DND-41 (cell line): ENCODE results near the gene TARS2.

Experiments
- ATAC-seq: fragments of 200-7000 bp; cut with Tn5 transposase; 3 replicates; pipeline ENCODE4 v1.9.1; 2021; ENCODE audit warnings: low read depth; ENCODE audit not compliant: insufficient read depth
- DNase-seq: peaks from one replicate; pipeline ENCODE4 v3.0.0-alpha.2; 2020
- H2AFZ ChIP-seq: 2 replicates; pipeline ENCODE4 v1.6.0; 2012; ENCODE audit warnings: low read depth, low read length
- H3K27ac ChIP-seq: 2 replicates; pipeline ENCODE4 v1.5.1; 2012; ENCODE audit warnings: low read length, inconsistent platforms
- H3K27me3 ChIP-seq: fragments of 200-600 bp; sonication (generic); 2 replicates; pipeline ENCODE4 v1.6.0; 2012; ENCODE audit warnings: low read length, mild to moderate bottlenecking, inconsistent platforms; ENCODE audit not compliant: insufficient read depth, poor library complexity
- H3K36me3 ChIP-seq: 2 replicates; pipeline ENCODE4 v1.5.1; 2012; ENCODE audit warnings: low read length, inconsistent platforms; ENCODE audit not compliant: insufficient read depth
- H3K4me1 ChIP-seq: 2 replicates; pipeline ENCODE4 v1.5.1; 2012; ENCODE audit warnings: mild to moderate bottlenecking, low read length; ENCODE audit not compliant: insufficient read depth
- H3K4me2 ChIP-seq: 2 replicates; pipeline ENCODE4 v1.6.0; 2012; ENCODE audit warnings: mild to moderate bottlenecking, moderate library complexity, low read length, inconsistent platforms; ENCODE audit not compliant: insufficient read depth
- H3K4me3 ChIP-seq, 2 experiments: fragments of 200-600 bp in 1 of 2; shearing (Covaris generic) in 1 of 2; 2 replicates each; pipeline ENCODE4 v1.5.1; 2012 to 2016; ENCODE audit warnings: inconsistent platforms in 2 of 2, low read length in 2 of 2, mild to moderate bottlenecking in 2 of 2, low read depth in 1 of 2, moderate library complexity in 1 of 2
- H3K79me2 ChIP-seq: 2 replicates; pipeline ENCODE4 v1.6.0; 2012; ENCODE audit warnings: low read length, inconsistent platforms; ENCODE audit not compliant: insufficient read depth
- H3K9ac ChIP-seq: 2 replicates; pipeline ENCODE4 v1.6.0; 2012; ENCODE audit warnings: low read depth, mild to moderate bottlenecking, inconsistent platforms, low read length, moderate library complexity
- H3K9me3 ChIP-seq: 2 replicates; pipeline ENCODE4 v1.5.1; 2012; ENCODE audit warnings: low read length, moderate library complexity, mild to moderate bottlenecking, inconsistent platforms; ENCODE audit not compliant: insufficient read depth, severe bottlenecking
- H4K20me1 ChIP-seq: 2 replicates; pipeline ENCODE4 v1.6.0; 2012; ENCODE audit warnings: low read length; ENCODE audit not compliant: insufficient read depth
- CTCF ChIP-seq: IDR thresholded peaks from 2 replicates; pipeline ENCODE4 v1.5.1; 2012; ENCODE audit warnings: borderline replicate concordance, low read length, moderate library complexity, mild to moderate bottlenecking; ENCODE audit not compliant: poor library complexity, severe bottlenecking; ENCODE audit errors: extremely low read depth
- EZH2 ChIP-seq: IDR thresholded peaks from 3 replicates; pipeline ENCODE4 v1.6.1; 2012; ENCODE audit warnings: borderline replicate concordance, low read depth, mild to moderate bottlenecking, moderate library complexity, low read length, inconsistent platforms; ENCODE audit not compliant: severe bottlenecking

The TARS2 gene

GRCh38 chr1:150486966-150487762, at the start of gene TARS2:
Gene TARS2 (plus strand): TSS chr1:150487419. CDS start chr1:150487451, 32 bp downstream.
- peak within 1 kb of the TSS; percentile 70 for H3K9ac ChIP-seq
- no peaks in the 10 kb centered on the region for H3K9me3 ChIP-seq
- H4K20me1 ChIP-seq, result no peaks in the 10 kb centered on the region
- H3K79me2 ChIP-seq, result peaks cover 16% of the 10 kb centered on the region
- DNase-seq (peak; percentile 98), ATAC-seq (peak; percentile 100)
- peaks cover 27% of the 10 kb centered on the region for H3K36me3 ChIP-seq
- peaks cover 15% of the 10 kb centered on the region for H3K4me1 ChIP-seq
- H3K4me2 ChIP-seq, result peak within 1 kb of the TSS; percentile 97
- H2AFZ ChIP-seq, result peak within 1 kb of the TSS; percentile 99
- H3K27ac ChIP-seq, result peak within 1 kb of the TSS; percentile 87
- no peaks in the 10 kb centered on the region for H3K27me3 ChIP-seq
- H3K4me3 ChIP-seq, result peak within 1 kb of the TSS; percentile 71 to 81
- TF ChIP-seq EZH2 (no peak), CTCF (peak; percentile 14)

- Histone ChIP-seq H3K27ac (no peak overlapping the region), H3K4me2 (no peak overlapping the region), H3K79me2 (peaks cover 19% of the 10 kb centered on the region), H3K4me3 (no peak overlapping the region), H3K4me1 (no peaks in the 10 kb centered on the region), H2AFZ (no peak overlapping the region), H3K36me3 (peaks cover 68% of the 10 kb centered on the region), H3K9ac (no peak overlapping the region), H3K9me3 (no peaks in the 10 kb centered on the region), H3K27me3 (no peaks in the 10 kb centered on the region), H4K20me1 (no peaks in the 10 kb centered on the region; the same call in 1 of the 2 replicates)
- TF ChIP-seq CTCF, result no peak
- TF ChIP-seq EZH2, result no peak
- DNase-seq, result no peak
- no peak for ATAC-seq
These were observed 46.1 kb upstream of the TARS2 start for GRCh38 chr1:150441121-150441520.

GRCh38 chr1:150444232-150444631, 43.0 kb upstream of the TARS2 start:
- H4K20me1 ChIP-seq, result no peaks in the 10 kb centered on the region
- H3K79me2 ChIP-seq, result peaks cover 8% of the 10 kb centered on the region
- H3K27me3 ChIP-seq, result no peaks in the 10 kb centered on the region
- ATAC-seq, result no peak
- DNase-seq, result no peak
- peaks cover 85% of the 10 kb centered on the region for H3K36me3 ChIP-seq
- no peak overlapping the region for H3K4me3 ChIP-seq
- no peak overlapping the region for H2AFZ ChIP-seq
- no peak for TF ChIP-seq CTCF
- no peak for TF ChIP-seq EZH2
- H3K9me3 ChIP-seq, result no peaks in the 10 kb centered on the region
- H3K9ac ChIP-seq, result no peak overlapping the region
- H3K4me1 ChIP-seq, result no peaks in the 10 kb centered on the region
- H3K4me2 ChIP-seq, result no peak overlapping the region
- no peak overlapping the region for H3K27ac ChIP-seq
